Pulmonary artery endothelial cell (primary cell): ENCODE results near the gene CDC42EP5. TPM values are rescaled to one million over a fixed set of nuclear protein-coding genes. Genes with fewer than 3 reads are reported as not detected.
"Not testable (repeated sequence)": the region's sequence is repeated elsewhere in the genome, so short reads cannot be mapped to it uniquely, and the experiment has no call there.

Source experiments
- DNase-seq: peaks from one replicate; pipeline ENCODE4 v3.0.0-alpha.2; 2011; ENCODE audit warnings: low read depth, low spot score
- total RNA-seq: library from RNA; depleted of rRNA; stranded (reverse); fragments of >200 nt; gene quantifications from 2 replicates; pipeline ENCODE4 v1.2.3, GENCODE V29; 2014

Gene CDC42EP5
- total RNA-seq, 1 donor from 2014 or later, result 35.7 TPM

DNA sequence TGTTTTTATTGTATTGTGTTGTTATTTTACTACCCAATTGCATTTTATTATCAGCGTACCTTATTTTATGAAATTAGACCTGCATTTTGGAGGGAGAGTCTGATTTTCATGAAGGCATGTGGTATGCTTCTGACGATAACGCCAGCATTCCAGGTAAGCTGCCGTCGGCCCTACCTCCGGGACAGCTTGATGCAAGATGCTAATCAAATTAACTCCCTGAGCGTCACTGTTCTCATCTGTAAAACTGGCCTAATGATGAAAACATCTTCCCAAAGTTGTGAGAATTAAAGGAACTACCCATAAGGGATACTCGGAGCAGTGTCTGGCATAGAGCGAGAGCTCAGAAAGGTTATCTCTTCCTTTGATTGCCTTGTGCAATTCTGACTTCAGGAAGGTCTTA lies 16.7 kb upstream of the CDC42EP5 start:
- no peak for DNase-seq

DNA sequence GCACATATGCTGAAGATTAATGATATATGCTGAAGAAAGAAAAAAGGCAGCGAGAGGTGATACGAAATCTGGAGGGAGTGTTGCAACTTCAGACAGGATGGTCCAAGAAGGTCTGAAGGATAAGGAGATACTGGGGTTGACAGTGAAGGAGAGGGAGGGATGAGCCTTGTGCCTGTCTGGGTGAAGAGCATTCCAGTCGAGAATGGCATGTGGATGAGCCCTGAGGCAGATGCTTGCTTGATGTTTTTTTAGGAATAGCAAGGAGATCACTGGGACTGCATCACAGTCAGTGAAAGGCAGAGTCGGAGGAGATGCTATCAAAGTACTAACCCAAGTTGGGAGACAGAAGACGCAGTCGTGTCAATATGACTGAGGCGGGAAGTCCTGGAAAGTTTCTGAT lies 16.2 kb upstream of the CDC42EP5 start:
- no peak for DNase-seq

DNA sequence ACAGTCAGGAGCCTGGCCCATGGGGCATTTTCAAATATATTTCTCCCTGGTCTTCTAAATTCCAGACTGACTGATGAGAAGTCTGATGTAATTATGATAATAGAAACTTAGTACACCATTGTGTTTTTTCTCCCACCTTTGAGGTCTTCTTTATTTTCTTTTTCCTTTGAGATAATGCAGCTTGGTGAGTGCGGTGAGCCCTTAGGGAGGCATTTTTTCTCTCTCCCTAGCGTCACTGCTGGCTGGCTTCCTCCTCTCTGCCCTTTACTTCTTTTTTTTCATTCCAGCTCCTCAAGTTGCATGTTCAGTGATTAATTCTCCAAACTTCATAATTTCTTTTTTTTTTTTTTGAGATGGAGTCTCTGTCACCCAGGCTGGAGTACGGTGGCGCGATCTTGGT lies 12.8 kb upstream of the CDC42EP5 start:
- no peak for DNase-seq

DNA sequence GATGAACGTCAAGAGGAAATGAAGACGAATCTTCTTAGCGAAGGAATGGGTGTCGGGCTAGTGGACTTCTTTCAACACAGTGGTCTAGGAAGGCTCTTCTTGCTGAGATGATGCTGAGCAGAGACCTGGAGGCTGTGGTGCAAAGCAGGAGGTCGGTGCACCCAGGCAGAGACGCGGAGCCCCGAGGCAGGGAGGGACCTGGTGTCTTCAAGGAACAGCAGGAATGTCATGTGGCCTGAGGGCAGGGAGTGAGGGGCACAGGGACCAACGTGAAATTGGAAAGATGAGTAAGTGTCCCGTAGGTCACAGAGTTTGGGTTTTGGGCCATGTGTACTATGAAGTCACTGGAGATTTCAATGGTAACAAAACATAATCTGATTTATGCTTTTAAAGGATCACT lies 11.4 kb upstream of the CDC42EP5 start:
- DNase-seq, result no peak

DNA sequence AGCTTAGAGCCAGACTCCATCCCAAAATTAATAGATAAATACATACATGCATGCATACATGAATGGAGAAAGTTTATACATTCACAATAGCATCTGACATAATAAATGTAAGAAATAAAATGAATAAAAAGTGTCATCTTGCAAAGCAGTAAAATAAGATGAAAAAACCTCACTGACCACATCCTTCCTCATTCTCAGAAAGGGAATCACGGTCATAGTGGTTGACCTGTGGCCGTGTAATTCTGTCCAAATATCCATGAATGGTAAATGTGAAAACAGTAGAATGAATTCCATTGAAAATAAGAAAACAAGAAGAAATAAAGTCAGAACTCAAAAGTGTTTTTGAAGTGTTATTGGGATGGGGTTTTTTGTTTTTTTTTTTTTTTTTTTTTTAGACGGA lies 9.8 kb upstream of the CDC42EP5 start:
- DNase-seq, result no peak

DNA sequence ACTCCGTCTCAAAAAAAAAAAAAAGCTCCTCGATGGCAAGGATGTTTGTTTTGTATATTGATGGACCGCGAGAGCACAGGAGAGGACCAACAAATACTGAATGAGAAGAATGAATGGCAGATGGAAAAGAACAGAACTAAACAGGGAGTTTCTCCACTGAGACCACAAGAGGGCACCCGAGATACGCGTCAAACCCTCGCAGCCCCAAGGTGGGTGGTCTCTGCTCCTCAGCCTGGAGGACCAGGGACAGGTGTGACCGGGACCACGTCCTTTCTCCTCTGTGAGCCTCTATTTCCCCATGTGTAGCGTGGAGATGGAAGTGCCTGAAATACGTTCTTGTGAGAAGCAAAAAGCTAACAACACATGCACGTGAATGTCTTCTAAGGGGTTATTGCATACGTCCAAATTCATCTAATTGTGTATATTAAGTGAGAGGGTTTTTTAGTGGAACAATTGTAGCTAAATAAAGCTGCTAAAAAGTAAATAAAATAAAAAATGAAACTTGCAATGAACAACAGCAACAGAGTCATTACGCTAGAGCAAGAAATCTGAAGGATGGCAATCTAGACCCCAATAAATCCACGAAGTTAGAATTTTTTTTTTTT lies 8.3 kb upstream of the CDC42EP5 start:
- no peak for DNase-seq

DNA sequence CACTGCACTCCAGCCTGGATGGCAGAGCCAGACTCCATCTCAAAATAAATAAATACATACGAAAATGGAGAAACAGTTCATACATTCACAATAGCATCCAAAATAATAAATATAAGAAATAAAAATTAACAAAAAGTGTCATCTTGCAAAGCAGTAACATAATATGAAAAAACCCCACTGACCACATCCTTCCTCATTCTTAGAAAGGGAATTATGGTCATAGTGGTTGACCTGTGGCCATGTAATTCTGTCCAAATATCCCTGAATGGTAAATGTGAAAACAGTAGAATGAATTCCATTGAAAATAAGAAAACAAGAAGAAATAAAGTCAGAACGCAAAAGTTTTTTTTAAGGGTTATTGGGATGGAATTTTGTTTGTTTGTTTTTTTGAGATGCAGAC lies 7.0 kb upstream of the CDC42EP5 start:
- no peak for DNase-seq

DNA sequence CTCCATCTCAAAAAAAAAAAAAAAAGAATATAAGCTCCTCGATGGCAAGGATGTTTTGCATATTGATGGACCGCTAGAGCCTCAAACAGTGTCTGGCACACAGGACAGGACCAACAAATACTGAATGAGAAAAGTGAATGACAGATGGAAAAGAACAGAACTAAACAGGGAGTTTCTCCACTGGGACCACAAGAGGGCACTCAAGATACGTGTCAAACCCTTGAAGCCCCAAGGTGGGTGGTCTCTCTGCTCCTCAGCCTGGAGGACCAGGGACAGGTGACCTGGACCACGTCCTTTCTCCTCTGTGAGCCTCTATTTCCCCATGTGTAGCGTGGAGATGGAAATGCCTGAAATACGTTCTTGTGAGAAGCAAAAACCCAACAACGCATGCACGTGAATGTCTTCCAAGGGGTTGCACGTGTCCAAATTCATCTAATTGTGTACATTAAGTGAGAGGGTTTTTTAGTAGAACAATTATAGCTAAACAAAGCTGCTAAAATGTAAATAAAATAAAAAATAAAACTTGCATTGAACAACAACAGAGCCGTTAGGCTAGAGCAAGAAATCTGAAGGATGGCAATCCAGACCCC lies 5.7 kb upstream of the CDC42EP5 start:
- no peak for DNase-seq

DNA sequence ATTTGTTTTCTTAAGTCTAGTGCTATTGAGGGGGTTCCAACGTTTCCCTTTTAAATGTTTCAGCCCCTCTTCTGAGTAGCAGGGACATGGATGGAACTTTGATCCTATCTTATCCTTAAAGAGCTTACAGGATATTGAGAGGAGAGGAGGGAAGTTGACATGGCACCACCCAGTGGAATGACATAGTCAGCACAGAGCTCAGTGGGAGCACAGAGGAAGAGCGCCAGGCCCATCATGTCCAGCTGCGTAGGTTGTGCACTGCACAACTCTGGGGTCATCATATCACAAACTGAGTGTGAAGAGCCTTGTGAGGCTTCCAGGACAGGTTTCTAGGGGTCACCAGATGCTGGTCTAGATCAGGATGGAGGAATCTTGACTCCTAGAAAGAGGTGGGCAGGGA lies 4.6 kb upstream of the CDC42EP5 start:
- no peak for DNase-seq

DNA sequence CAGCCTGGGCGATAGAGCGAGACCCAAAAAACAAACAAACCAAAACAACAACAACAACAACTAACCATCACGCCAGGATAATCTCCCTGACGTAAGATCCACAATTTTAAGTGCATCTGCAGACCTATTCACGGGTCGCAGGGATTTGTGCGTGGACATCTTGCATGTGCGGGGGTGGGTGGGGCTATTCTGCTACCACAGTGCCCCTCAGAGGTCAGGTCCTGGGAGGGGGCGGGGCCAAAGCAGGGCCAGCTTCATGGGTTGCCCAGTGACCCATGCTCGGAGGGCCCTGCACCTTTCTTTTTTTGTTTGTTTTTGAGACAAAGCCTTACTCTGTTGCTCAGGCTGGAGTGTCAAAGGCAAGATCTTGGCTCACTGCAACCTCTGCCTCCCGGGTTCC lies 2.6 kb upstream of the CDC42EP5 start:
- DNase-seq, result no peak

DNA sequence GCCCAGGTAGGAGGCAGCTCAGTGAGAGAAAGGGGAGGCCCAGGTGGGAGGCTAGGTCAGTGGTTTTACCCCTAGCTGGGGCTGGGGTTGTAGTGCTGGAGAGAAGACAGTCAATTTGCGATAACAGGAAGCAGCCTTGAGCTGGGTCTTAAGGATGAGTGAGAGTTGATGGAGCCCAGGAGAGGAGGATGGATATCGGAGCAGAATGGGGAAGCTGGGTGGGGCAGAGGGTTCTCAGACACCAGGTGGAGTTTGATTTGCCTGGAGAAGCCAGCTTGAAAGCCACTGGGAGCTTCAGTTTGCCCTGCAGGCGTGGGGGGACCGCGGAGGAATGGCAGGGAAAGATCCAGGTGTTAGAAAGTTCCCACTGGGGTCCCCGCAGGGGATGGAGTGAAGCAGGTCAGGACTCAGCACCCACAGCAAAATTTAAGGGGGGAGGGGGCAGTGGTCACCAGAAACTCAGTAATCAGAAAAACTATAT lies 836 bp upstream of the CDC42EP5 start:
- no peak for DNase-seq

DNA sequence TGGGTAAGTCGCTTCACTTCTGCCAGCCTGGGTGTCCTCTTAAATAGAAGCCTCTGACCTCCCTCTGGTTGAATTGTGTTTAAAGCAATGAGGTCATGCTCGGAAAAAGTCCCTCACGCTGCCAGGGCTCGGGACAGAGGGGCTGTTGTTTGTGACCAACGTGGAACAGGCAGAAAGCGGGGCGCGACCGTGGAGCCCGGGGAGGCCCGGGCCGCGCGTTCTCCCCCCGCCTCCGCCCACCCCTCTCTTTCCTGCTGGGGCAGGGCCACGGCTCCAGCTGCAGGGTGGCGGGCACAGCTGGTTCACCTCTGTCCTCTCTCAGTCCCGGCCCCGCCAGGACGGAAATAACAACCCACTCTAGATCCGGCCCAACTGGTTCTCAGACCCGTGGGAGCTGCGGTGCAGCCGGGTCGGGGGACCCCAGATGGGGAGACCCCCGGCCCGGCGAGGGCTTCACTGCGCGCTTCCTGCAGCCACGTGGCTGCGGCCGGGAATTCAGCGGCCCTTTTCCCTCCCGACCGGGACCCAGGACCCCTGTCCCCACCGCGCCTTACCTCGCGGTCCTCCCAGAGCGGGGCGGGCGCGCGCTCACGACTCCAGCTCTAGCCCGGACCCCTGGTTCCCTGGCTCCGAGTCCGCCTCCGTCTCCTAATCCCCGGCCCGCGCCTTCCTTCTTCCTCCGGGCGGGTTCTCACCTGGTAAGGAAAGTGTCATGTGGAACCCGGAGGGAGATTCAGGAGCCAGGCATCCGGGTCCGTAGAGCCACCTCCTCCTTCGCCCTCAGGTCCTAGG lies 1.9 kb downstream of the CDC42EP5 start:
- DNase-seq, result no peak

DNA sequence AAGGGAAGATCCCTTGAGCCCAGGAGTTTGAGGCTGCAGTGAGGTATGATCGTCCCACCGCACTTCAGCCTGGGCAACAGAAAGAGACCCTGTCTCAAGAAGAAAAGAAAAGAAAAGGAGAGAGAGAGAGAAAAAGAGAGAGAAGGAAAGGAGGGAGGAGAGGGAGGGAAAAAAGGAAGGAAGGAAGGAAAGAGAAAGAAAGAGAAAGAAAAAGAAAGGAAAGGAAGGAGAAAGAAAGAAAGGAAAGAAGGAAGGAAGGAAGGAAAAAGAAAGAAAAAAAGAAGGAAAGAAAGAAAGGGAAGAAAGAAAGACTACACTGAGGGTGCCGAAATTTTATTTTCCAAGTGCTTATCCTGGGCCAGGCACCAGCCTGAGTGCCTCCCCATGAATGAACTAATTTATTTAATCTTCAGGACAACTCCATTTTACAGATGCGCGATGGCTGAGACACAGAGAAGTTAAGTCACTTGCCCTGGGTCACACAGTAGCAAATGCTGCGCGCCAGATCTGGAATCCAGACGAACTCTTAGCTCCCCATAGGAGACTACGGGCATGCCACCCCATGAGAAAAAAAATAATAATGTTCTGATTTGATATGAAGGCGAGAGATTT lies 2.7 kb downstream of the CDC42EP5 start:
- no peak for DNase-seq

DNA sequence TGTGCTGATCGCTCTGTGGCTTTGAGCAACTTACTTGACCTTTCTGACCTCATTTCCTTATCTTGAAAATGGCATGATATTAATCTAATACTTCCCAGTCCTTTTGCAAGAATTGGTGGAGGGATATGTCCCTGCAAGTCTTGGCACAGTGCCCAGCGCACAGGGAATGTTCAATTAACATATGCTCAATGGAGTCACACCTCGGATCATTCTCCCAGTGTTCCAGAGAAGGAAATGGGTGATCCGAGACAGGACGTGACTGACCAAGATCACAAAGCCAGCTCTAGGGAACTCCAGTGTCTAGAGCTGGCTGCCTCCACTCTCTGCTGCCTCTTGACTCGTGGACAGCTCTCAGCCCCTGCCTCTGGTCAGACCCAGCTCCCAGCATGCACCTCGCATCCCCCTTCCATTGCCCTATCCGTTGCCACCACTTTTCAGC lies 3.6 kb downstream of the CDC42EP5 start:
- DNase-seq, result no peak

DNA sequence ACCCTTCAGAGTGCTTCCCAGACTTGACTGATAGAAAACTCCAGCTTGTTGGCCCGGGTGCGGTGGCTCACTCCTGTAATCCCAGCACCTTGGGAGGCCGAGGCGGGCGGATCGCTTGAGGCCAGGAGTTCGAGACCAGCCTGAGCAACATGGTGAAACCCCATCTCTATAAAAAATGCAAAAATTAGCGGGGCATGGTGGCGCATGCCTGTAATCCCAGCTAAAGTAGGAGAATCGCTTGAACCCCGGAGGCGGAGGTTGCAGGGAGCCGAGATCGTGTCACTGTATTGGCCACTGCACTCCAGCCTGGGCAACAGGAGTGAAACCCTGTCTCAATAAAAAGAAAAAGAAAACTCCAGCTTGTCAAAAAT lies 7.0 kb downstream of the CDC42EP5 start:
- not testable (repeated sequence) for DNase-seq

DNA sequence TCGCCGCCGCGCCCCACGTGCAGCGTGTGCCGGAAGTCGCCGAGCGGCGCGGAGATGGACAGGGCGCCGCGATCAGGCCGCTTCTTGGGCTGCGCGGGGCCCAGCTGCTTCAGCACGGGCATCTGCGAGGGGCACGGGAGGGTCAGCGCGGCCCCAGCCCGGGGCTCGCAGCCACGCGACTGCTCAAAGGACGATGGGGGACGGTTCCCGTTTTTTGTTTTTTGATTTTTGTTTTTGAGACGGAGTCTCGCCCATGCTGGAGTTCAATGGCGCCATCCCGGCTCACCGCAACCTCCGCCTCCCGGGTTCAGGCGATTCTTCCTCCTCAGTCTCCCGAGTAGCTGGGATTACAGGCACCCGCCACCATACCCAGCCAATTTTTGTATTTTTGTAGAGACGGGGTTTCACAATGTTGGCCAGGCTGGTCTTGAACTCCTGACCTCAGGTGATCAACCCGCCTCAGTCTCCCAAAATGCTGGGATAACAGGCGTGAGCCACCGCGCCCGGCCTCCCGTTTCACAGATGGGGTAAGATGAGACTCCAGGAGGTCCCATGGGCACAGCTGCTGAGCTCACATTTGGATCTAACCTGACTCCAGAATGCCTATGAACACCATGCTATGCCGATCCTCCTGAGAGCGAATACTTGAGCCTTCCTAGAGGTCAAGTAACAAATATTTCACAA lies 7.5 kb downstream of the CDC42EP5 start:
- DNase-seq, result no peak

DNA sequence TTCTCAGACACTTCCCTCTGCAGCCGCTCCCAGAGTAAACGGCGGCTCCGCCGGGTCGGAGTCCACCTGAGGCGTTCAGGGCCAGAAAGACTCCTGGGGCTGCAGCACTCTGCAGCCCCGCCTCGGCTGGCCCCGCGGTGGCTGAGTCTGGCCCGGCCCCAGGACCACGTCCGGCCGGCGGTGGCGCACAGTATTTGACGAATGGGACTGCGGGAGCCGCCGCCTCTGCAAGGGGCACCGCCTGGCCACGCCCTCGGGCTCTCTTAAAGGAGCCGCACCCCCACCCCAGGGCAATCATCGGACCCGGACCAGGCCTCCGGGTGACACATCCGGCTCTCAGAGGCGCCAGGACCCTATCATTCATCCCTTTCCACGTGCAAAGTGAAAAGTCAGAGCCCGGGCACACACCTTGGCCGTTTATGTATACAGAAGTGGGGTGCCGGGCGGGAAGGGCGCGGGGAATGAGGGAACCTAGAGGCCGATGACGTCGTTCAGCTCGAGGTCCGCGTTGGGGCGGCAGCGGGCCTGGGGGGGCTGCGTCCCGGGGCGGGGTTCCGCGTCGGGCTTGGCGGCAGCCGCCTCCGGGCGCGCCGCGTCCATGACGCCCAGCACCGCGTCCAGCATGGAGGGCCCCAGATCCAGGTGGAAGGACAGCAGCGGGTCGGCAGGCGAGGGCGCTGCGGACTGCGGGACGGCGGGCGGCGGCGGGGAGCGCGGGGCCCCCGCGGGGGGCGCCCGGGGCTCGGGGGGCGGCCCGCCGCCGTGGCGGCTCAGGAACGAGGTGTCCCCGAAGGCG lies 8.3 kb downstream of the CDC42EP5 start:
- DNase-seq, result no peak

DNA sequence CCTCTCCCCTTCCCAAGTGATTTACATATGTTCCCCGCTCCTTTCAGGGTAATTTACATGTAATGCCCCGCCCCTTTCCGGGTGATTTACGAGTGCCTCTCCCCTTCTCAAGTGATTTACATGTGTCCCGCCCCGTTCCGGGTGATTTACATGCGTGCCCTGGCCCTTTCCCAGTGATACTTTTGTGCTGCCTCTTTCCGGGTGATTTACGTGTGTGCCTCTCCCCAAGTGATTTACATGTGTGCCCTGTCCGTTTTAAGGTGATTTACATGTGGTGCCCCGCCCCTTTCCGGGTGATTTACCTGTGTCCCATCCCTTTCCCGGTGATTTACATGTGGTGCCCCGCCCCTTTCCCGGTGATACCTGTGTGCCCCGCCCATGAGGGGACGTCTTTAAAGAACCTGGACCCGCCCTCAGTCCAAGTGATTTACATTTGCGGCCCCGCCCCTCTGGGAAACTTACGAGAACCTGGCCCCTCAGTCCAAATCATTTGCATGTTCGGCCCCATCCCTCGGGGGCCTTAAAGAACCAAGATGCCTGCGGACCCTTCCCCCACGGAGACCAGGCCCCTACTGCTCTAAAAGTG lies 9.0 kb downstream of the CDC42EP5 start:
- no peak for DNase-seq

DNA sequence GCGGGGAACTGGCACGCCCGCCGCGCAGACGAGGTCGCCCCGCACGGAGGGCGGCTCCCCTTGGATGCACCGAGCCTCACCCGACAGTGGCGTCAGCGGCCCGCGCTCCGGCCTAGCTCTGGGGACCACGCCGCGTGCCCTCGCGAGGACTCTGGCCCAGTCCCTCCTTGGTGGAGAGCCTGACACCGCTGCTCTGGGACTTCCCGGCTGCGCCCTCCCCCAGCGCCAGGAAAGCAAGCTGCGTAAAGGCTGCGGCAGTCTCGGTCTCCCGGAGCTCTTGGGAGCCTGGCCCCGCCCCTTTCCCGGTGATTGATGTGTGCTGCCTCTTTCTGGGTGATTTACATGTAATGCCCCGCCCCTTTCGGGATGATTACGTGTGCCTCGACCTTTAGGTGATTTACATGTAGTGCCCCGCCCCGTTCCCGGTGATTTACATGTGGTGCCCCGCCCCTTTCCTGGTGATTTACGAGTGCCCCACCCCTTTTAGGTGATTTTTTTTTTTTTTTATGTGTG lies 9.5 kb downstream of the CDC42EP5 start, which contains the start of gene LENG9:
TSS of gene LENG9 (minus strand) at position 248 of the 513 bp plus-strand sequence. CDS start 252 bp downstream, outside the sequence.
- peak; percentile 97 for DNase-seq
